ENCODE data around the gene ZNF569. TPM values are rescaled to one million over a fixed set of nuclear protein-coding genes. Genes with fewer than 3 reads are reported as not detected.

The ZNF569 gene
- total and polyA plus RNA-seq, 10 of the 15 experiments (the other 5 are each of a cell fraction or from before 2014, with no cell fraction given) = 0.82 to 4.3 (median 2.3) TPM

GRCh38 chr19:37505958-37506386, 38.7 kb upstream of the ZNF569 start:
- WGBS (ENCODE audit: insufficient coverage, insufficient replicate concordance, low lambda C conversion rate, missing lambda C conversion rate) = 13% methylated on average over 12 of the region's 12 CpGs

More at GRCh38 chr19:37505958-37506386, 38.7 kb upstream of the ZNF569 start:
- TF ChIP-seq RBBP5 (conservative IDR thresholded peaks at IDR 0.05) = no peak
- TF ChIP-seq ZBTB11 (CRISPR knock-in tag; IDR thresholded peaks at IDR 0.05) = no peak
- TF ChIP-seq GATAD2B (conservative IDR thresholded peaks at IDR 0.05; ENCODE audit: low read depth) = no peak
- no peak for TF ChIP-seq ZZZ3 (IDR thresholded peaks at IDR 0.05; ENCODE audit: control insufficient read depth, insufficient read length, low read depth)
- TF ChIP-seq ZNF622 (IDR thresholded peaks at IDR 0.05) = no peak
- no peak for TF ChIP-seq RB1 (IDR thresholded peaks at IDR 0.05; ENCODE audit: borderline replicate concordance)
- TF ChIP-seq YBX1 (IDR thresholded peaks at IDR 0.05) = no peak
- no peak for TF ChIP-seq MEF2A (IDR thresholded peaks at IDR 0.05; ENCODE audit: insufficient read depth, low read depth, low read length)
- no peak for TF ChIP-seq CBX3 (IDR thresholded peaks at IDR 0.05; ENCODE audit: borderline replicate concordance, low read depth)
- TF ChIP-seq MLLT1 (IDR thresholded peaks at IDR 0.05) = no peak
- no peak for TF ChIP-seq SREBF1 (IDR thresholded peaks at IDR 0.05; ENCODE audit: low read length)
- TF ChIP-seq MAX (IDR thresholded peaks at IDR 0.05; ENCODE audit: low read depth, low read length) = no peak
- TF ChIP-seq EP300 (IDR thresholded peaks at IDR 0.05; ENCODE audit: borderline replicate concordance in 1 of 2, control insufficient read depth in 1 of 2, low read depth in 2 of 2, low read length in 2 of 2) = no peak
- no peak for TF ChIP-seq IKZF2 (IDR thresholded peaks at IDR 0.05)
- no peak for TF ChIP-seq IRF4 (IDR thresholded peaks at IDR 0.05; ENCODE audit: low read depth, low read length)
- no peak for TF ChIP-seq NFYA (IDR thresholded peaks at IDR 0.05; ENCODE audit: borderline replicate concordance, low read depth, low read length)
- TF ChIP-seq SUZ12 (IDR thresholded peaks at IDR 0.05; ENCODE audit: unreplicated experiment) = no peak
- no peak for TF ChIP-seq USF2 (IDR thresholded peaks at IDR 0.05; ENCODE audit: borderline replicate concordance, low read depth, low read length)
- ATAC-seq (no peak), DNase-seq (ENCODE audit: low read depth, low spot score) (no peak), FAIRE-seq (no peak)
- H3K79me2 ChIP-seq (ENCODE audit: control insufficient read depth, insufficient read depth, low read length) = no peaks in the 10 kb centered on the region
- H3K4me2 ChIP-seq (ENCODE audit: control insufficient read depth, insufficient read depth) = peak overlapping the region; percentile 81
- H3K36me3 ChIP-seq (ENCODE audit: control insufficient read depth in 2 of 2, insufficient read depth in 2 of 2, low read length in 1 of 2) = no peaks in the 10 kb centered on the region
- ChIA-PET SMC1A (ENCODE audit: uncharacterized antibody, unreplicated experiment) (no interaction called here), RAD21 (ENCODE audit: unreplicated experiment) (no interaction called here), POLR2A (no interaction called here), CTCF (no interaction called here)
- H4K20me1 ChIP-seq (ENCODE audit: control insufficient read depth, insufficient read depth) = no peaks in the 10 kb centered on the region
- peak overlapping the region; percentile 92 for H2AFZ ChIP-seq (ENCODE audit: control insufficient read depth, low read depth, low read length)
- H3K4me1 ChIP-seq (ENCODE audit: control insufficient read depth, insufficient read depth, low read length) = no peaks in the 10 kb centered on the region
- intact Hi-C loops (cut with micrococcal nuclease; ENCODE audit: unreplicated experiment) = no loop called here
- H3K27me3 ChIP-seq (replicated peaks in 1 of 2; ENCODE audit: control insufficient read depth in 2 of 2, insufficient read depth in 2 of 2, low read length in 1 of 2) = no peaks in the 10 kb centered on the region
- peaks cover 13% of the 10 kb centered on the region for H3K9me3 ChIP-seq (replicated peaks; ENCODE audit: control insufficient read depth, insufficient read depth, low read length)
- peak overlapping the region; percentile 74 for H3K27ac ChIP-seq (ENCODE audit: control insufficient read depth, insufficient read depth)
- peak overlapping the region; percentile 73 for H3K9ac ChIP-seq (ENCODE audit: control insufficient read depth, insufficient read depth, low read length)
- in situ Hi-C loops (cut with MboI) = no loop called here
- BruUV-seq (replicated peaks) = no TSS peak
- H3K4me3 ChIP-seq = peak overlapping the region; percentile 71
